Ovary (tissue), 3 donors: ENCODE data around the gene APAF1.

ENCODE experiments used
- CTCF ChIP-seq, 3 donors: fragments of 450-650 bp in 2 of 3; fragments of 200-600 bp in 1 of 3; IDR thresholded peaks; one replicate each; pipeline versions ENCODE4 v1.5.1 to v1.8.0; 2016 to 2022; ENCODE audit warnings: antibody characterized with exemption in 3 of 3, mild to moderate bottlenecking in 1 of 3
- POLR2A ChIP-seq: fragments of 450-650 bp; IDR thresholded peaks from one replicate; pipeline ENCODE4 v1.6.1; 2017; ENCODE audit warnings: antibody characterized with exemption, mild to moderate bottlenecking, moderate library complexity
- donor health status: DM: no; HTN: no; CAD: no.

DNA sequence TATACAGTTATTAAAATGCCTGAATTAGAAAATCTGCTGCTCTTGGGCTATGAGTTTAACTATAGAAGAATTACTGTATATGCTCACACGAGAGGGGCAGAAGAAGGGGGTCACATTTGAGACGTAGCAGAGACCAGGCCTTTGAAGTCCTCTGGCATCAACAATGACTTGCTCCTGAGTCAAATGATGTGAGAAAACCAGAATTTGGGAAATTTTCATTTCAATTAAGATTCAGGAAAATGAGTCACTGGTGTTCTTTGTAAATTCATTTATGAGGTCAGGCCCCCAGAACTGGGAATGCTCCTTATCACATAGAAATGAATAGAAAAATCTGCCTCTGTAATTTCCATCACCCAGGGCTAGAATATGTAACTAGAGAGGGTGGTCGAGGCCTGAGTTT is 92.9 kb downstream of the APAF1 start:
- TF ChIP-seq CTCF (IDR thresholded peaks at IDR 0.05) (no peak), POLR2A (no peak)
